ENCODE measurements around the gene MRPS9. TPM values are rescaled to one million over a fixed set of nuclear protein-coding genes. Genes with fewer than 3 reads are reported as not detected.
A peak's percentile ranks its signal among the peaks of the same experiment; 100 is the strongest.

Gene MRPS9
- total and polyA plus RNA-seq, 2 of the 13 experiments (the other 11 are each of a cell fraction or from before 2014, with no cell fraction given), result 31.2 to 91.8 TPM

GRCh38 chr2:105037572-105038382 is at the start of gene MRPS9 (continued):
- TF ChIP-seq ZNF318 (CRISPR knock-in tag; IDR thresholded peaks at IDR 0.05), result 0 out of 2 replicates have a peak, but pooled peaks have one; percentile 50
- peak; percentile 62 for TF ChIP-seq ZNF230 (CRISPR knock-in tag; IDR thresholded peaks at IDR 0.05)
- no peak for TF ChIP-seq ZNF142 (CRISPR knock-in tag; IDR thresholded peaks at IDR 0.05)
- peak; percentile 23; the same call in 1 of the 2 replicates for TF ChIP-seq CEBPB (IDR thresholded peaks at IDR 0.05; ENCODE audit: borderline replicate concordance, low read depth, low read length)
- TF ChIP-seq SALL2 (CRISPR knock-in tag; IDR thresholded peaks at IDR 0.05), result peak; percentile 29; the same call in 1 of the 2 replicates
- TF ChIP-seq ZNF570 (CRISPR knock-in tag; IDR thresholded peaks at IDR 0.05; ENCODE audit: borderline replicate concordance), result no peak
- TF ChIP-seq NFRKB (IDR thresholded peaks at IDR 0.05), result peak; percentile 61; the same call in 1 of the 2 replicates
- TF ChIP-seq PRMT3 (CRISPR knock-in tag; IDR thresholded peaks at IDR 0.05; ENCODE audit: borderline replicate concordance, low read depth), result 0 out of 2 replicates have a peak, but pooled peaks have one; percentile 36
- peak; percentile 21 for TF ChIP-seq IKZF4 (CRISPR knock-in tag; IDR thresholded peaks at IDR 0.05; ENCODE audit: borderline replicate concordance, low read depth, not compliant biosample characterization)
- TF ChIP-seq GABPB1 (CRISPR knock-in tag; IDR thresholded peaks at IDR 0.05), result peak; percentile 75; the same call in 1 of the 2 replicates

Measured in HepG2 (cell line).